GOT3 (cell line): Measurements from ENCODE around the gene SHROOM1.

Source experiments
- DNase-seq: peaks from one replicate; lab custom pipeline; 2025; ENCODE audit warnings: mixed read lengths; lab: John Stamatoyannopoulos, UW

The SHROOM1 gene

GRCh38 chr5:132850066-132850465 is 19.6 kb upstream of the SHROOM1 start:
- no peak for DNase-seq

GRCh38 chr5:132849347-132849746 is 18.9 kb upstream of the SHROOM1 start:
- no peak for DNase-seq

- DNase-seq = no peak
These were observed 17.8 kb upstream of the SHROOM1 start for GRCh38 chr5:132848270-132848669.

DNA sequence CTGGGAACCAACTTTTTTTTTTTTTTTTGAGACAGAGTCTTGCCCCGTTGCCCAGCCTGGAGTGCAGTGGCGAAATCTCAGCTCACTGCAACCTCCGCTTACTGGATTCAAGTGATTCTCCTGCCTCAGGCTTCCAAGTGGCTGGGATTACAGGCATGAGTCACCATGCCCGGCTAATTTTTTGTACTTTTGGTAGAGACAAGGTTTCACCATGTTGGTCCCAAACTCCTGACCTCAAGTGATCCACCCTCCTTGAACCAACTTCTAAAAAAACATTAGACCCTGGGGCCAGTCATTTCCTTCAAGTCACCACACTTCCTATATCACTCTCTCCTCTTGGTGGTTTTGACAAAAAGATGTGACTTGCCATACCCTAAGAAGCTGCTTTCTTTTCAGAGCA is 10.9 kb upstream of the SHROOM1 start:
- DNase-seq = no peak

GRCh38 chr5:132840896-132841295 is 10.4 kb upstream of the SHROOM1 start:
- no peak for DNase-seq

GRCh38 chr5:132840313-132840712 is 9.9 kb upstream of the SHROOM1 start:
- DNase-seq = no peak

DNA sequence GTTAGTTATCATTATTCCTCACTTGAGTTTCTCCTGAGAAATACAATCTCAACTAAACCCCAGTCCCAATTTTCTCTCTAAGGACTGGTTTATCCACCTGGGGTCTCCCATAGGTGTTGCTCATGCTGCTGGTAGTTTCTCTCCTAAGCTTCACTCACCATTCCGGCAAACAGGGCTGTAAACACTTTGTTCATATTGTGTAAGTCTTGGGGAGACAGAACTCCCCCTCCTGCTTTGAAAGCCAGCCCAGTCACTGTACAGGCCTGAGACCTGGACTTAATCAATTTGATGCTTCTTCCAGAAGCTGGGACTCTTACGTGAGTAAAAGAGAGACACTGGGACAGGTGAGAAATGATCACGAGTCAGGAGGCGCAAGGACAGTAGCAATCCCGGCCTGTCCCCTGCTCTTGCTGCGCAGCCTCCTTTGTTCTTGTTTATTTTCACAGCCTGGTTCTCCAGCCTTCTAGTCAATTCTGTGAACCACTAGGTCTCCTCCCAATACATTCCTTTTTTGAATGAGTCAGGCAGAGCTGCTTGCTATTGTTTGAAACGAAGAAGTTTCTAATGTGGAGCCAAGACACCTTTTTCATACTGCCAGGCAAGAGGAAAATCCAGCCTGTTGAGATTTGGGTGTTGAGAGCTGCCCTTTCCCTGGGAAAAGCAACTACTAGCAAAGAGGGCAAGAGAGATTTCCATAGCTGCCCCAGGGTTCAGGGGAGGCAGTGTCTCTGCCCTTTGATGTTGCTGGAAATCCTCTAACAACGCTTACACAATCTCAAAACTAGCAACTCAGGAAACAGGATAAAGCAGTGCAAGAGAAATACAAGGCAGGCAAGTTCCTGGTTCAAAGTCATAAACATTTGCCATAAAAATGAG is 9.2 kb upstream of the SHROOM1 start:
- DNase-seq = no peak

DNA sequence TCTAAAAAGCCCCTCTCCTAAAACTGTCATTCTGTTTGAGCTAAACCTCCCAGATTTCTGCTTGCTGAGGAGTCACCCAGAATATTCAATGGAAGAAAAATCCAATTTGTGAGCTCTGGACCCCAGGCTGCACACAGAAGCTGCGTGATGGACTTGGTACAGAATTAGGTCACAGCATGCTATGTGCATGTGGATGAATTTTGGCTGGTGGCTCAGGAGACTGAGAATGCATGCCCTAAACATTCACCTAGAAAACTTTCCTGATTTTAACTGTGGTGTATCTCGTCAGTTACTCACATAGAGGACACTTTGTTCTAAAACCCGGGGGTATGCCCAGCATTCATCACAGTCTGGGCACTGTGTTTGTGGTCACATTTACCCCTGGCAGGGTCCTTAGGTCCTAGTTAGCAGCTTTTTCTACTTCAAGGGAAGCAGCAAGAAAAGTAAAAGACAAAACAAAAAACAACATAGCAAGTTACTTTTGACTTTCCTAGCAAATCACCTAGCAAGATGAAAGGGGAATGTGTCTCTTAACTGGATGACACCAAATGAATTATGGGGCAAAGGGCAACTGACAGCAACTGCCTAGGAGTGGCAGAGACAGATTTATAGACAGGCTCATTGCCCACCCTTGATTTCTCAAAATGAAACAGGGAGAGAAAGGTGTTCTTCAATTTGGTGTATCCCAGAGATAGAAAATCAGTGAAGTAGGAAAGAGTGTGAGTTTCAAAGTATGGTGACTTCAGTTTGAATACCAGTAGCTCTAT is 8.3 kb upstream of the SHROOM1 start:
- DNase-seq = no peak

GRCh38 chr5:132837868-132838267 is 7.4 kb upstream of the SHROOM1 start:
- DNase-seq = no peak

DNA sequence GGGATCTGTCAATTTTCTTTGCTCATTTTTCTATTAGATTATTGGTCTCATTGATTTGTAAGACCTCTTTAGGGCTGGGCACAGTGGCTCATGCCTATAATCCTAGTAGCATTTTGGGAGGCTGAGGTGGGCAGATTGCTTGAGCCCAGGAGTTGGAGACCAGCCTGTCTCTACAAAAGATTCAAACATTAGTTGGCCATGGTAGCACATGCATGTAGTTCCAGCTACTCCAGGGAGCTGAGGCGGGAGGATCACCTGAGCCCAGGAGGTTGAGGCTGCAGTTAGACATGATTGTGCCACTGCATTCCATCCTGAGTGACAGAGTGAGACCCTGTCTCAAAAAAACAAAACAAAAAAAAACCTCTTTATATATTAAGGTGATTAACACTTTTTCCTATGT is 6.4 kb upstream of the SHROOM1 start:
- no peak for DNase-seq

GRCh38 chr5:132834057-132834456 is 3.6 kb upstream of the SHROOM1 start:
- no peak for DNase-seq

- DNase-seq = no peak
These were observed 2.2 kb upstream of the SHROOM1 start for GRCh38 chr5:132832612-132833011.

- DNase-seq = no peak
These were observed 831 bp upstream of the SHROOM1 start for GRCh38 chr5:132831095-132831860.

DNA sequence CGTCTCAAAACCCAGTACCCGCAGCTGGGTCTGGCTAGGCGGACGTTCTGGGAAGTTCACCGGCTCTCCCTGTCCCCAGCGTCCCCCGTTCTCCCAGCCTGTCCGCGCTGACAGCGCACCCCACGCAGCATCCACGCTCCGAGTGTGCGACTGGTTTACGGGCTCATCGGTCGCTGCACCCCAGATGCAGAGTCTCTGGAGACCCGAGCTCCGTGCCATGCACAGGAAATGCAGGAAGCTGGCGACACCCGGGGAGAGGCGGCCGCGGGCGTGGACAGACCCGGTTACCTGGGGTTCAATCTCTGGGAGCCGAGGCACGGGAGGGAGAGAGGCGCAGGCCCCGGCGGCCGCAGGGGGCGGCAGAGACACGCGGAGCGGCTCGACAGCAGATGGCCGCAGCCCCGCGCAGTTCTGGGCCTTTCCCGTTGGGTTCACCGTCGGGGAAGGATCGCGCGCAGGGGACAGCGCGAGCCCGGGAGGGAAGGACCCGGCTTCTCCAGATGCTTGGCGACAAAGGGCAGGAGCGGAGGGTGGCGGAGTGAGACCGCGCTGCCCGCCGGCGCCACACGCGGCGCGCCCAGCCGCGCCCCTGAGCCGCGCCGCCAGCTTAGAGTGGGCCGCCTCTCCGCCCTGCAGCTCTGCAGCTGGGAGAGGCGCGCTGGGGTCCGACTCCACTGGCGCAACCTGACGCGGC is 558 bp downstream of the SHROOM1 start:
- DNase-seq = no peak

GRCh38 chr5:132828846-132829494 is 1.5 kb downstream of the SHROOM1 start:
- DNase-seq = no peak

DNA sequence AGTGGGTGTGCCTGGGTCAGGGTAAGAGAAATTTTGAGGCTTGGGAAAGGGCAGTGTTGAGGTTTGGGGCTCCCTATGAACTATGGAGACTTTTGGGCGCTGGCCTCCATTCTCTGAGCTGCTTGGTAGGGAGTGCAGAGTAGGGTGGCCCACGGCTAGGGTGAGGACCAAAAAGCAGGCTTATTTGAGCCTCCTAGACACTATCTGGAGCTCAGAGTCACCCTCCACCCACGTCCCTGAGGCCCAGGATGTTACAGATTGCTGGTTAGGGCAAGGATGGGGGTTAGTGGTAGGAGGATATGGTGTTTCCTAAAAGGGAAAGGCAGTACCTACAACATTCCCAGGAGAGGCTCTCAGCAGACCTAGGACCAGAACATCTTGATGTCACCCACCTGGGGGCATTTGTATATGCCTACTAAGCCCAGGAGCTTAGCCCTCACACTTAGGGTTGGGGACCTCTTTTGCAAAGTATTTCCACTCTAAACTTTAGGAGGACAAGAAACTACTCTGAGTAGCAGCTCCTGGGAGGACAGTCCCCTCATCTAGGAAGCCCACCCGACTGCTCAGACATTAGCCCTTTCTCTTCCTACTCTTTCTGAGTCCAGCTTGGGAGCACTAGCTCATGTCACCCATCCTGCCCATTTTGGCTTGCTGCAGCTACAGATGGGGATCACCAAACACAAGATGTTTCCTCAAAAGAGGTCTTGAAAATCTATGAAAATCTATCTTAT is 2.3 kb downstream of the SHROOM1 start:
- no peak for DNase-seq

GRCh38 chr5:132826424-132827082 is 3.9 kb downstream of the SHROOM1 start:
- no peak for DNase-seq

- DNase-seq = no peak
These were observed 4.5 kb downstream of the SHROOM1 start for GRCh38 chr5:132825834-132826391.

- DNase-seq = no peak
These were observed 5.2 kb downstream of the SHROOM1 start for GRCh38 chr5:132825033-132825833.
